HG03064 (cell line): ENCODE data around the gene GLB1L2.

ENCODE experiments used
- ATAC-seq: cut with Tn5 transposase; IDR thresholded peaks from one replicate; pipeline ENCODE4 v1.9.1; 2021; ENCODE audit warnings: low read depth; ENCODE audit not compliant: unreplicated experiment

The GLB1L2 gene

GRCh38 chr11:134417871-134418840 is 86.4 kb downstream of the GLB1L2 start:
- ATAC-seq = no peak

- ATAC-seq = no peak
Observed at GRCh38 chr11:134423106-134423505, 91.3 kb downstream of the GLB1L2 start.

GRCh38 chr11:134425413-134425812 is 93.6 kb downstream of the GLB1L2 start:
- no peak for ATAC-seq
